ENCODE results near the gene CKAP5.
"Not testable (repeated sequence)": the region's sequence is repeated elsewhere in the genome, so short reads cannot be mapped to it uniquely, and the experiment has no call there.

Gene CKAP5

DNA sequence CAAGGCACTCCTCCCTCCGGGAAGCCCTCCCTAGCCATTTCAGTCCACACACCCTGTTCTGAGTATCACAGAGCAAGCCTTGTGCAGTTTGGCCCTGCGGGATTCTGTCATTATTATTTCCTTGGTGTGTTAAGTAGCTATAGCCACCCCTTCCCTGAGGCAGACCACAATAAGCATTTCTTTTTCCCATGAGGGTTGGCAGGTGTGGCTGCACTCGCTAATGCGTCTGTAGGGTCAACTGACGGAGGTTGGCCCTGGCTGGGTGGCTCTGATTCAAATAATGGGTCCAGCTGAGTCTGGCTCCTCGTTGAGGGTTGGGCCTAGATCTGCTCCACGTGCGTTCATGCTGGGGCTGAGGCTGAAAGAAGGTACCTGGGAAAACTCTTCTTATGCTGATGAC, 122.0 kb downstream of the CKAP5 start:
- no peak for DNase-seq

GRCh38 chr11:46723359-46723680, 122.8 kb downstream of the CKAP5 start:
- no peak for DNase-seq

- no peak for DNase-seq
These were observed 123.3 kb downstream of the CKAP5 start for GRCh38 chr11:46722566-46723358.

GRCh38 chr11:46721286-46721685, 124.8 kb downstream of the CKAP5 start:
- DNase-seq: no peak

DNA sequence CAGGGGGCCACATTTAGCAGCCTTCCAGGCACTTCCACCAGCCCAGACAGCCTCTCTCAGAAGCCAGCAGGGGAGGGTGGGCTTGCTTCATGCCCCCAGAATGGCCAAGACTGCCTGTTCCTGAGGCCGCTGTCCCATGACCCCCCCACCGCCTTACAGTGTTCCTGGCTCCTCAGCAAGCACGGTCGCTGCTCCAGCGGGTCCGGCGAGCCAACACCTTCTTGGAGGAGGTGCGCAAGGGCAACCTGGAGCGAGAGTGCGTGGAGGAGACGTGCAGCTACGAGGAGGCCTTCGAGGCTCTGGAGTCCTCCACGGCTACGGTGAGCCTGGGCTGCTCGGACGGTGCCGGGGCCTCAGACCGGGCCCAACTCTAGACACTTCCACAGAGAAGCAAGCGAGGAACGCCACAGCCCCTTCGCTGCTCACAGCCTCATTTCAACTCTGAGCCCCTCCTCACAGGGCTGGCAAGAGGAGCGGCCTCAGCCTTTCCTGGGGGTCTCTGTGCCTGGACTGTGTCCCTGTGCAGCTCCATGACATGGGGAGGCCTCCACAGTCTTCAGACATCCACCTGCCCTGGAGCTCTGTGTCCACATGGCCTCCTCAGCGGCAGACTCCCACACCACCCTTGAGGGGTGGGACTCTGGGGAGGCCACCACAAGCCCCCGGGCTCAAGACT, 126.4 kb downstream of the CKAP5 start:
- DNase-seq: no peak

DNA sequence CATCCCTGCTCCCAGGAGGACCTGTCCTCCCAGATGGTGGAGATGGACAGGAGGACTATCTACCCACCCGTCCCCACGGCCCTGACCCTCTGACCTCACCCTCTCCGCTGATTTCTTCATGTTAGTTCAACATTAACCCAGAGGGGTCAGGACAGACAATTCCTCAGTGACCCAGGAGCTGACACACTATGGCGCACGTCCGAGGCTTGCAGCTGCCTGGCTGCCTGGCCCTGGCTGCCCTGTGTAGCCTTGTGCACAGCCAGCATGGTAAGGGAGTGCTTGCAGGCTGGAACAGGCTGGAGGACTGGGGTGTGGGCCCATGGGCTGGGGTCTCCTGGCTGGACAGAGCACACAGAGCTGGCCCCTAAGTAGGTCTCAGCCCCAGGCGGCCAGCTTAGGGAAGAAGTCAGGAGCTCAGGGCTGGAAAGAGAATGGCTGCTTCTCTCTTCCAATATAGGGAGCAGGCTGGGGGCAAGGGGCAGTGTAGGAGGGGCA, 127.0 kb downstream of the CKAP5 start, which contains the start of gene F2:
Gene F2, plus strand, starts transcription at position 166 of the 495 bp plus-strand sequence. Its CDS starts 23 bp downstream, at position 189.
- DNase-seq: no peak

DNA sequence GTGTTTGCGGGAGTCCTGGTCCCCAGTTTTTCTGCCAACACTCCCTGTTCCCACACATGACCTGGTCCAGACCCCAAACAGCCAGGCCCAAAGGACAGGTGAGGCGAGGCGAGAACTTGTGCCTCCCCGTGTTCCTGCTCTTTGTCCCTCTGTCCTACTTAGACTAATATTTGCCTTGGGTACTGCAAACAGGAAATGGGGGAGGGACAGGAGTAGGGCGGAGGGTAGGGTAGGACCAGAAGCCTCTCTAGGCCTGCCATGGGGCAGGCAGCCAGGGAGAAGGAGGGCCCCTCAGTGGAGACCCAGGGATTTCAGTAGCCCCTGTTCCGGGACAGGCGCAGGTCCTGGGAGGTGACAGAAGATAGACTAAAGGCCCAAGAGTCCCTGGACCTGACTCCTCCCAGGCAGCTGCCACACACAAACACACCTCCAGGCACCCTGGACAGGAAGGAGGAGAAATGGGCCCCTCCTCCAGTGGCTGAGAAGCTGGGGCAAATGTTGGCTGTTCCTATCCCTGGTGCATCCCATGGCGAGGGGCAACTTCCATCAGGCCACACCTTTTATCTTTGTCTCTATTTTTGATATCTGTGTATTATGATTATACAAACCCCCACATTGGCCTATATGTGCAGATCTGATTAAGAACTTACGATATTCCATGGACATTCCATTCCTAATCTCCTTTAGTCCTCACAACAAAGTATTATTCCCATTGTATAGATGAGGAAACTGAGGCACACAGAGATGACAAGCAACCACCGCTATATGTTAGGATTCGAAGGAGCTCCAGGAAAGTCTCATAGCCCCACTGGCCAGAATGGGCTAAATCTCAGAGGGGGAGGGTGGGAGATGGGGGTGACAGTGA, 127.7 kb downstream of the CKAP5 start:
- no peak for DNase-seq

DNA sequence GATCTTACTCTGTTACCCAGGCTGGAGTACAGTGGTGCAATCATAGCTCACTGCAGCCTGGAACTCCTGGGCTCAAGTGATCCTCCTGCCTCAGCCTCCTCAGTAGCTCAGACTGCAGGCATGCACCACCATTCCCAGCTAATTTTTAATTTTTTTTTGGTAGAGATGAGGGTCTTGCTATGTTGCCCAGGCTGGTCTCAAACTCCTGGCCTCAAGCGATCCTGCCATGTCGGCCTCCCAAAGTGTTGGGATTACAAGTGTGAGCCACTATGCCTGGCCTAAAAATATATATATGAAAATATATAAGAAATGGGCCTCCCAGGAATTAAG, 128.3 kb downstream of the CKAP5 start:
- DNase-seq: not testable (repeated sequence)

DNA sequence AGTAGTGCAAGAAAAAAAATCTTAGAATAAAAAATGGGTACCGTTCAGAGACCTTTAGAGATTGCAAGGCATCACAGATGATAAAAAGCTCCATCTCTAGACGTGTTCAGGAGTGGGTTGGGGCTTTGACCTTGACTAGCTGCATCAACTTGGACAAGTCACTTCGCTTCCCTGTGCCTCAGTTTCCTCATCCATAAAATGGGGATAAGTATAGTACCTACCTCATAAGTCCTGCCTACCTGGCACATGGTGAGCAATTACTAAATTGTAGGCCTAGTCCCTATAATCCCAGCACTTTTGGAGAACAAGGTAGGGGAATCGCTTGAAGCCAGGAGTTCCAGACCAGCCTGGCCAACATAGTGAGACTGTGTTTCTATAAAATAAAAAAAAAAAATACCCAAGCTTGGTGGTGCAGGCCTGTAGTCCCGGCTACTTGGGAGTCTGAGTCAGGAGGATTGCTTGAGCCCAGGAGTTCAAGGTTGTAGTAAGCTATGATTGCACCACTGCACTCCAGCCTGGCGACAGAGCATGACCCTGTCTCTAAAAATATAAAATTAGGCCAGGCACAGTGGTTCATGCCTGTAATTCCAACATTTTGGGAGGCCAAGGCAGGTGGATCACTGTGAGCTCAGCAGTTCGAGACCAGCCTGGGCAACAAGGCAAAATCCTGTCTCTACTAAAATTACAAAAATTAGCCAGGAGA, 133.1 kb downstream of the CKAP5 start:
- DNase-seq: no peak

GRCh38 chr11:46711303-46711702, 134.8 kb downstream of the CKAP5 start:
- DNase-seq: no peak

DNA sequence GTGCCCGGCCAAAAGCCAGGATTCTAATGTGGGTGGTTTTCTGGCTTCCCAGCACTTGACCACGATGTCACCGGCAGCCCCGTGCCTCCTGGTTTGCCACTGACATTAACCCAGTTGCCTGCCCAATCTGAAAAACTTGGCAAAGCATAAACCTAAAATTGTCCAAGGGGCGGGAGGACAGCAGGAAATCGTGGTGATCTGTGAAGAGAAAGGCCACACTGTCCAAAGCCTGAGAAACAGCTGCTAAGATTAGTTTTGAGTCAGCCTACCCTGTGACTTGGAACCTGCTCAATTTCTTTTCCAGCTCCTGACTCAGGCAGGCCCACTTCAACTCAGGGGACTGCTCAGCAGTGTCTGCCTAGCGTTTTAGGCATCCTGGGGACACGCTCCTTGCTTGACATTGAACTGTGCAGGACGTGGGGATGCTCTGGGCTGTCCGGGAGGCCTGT, 135.2 kb downstream of the CKAP5 start:
- no peak for DNase-seq

GRCh38 chr11:46709351-46709750, 136.7 kb downstream of the CKAP5 start:
- not testable (repeated sequence) for DNase-seq

DNA sequence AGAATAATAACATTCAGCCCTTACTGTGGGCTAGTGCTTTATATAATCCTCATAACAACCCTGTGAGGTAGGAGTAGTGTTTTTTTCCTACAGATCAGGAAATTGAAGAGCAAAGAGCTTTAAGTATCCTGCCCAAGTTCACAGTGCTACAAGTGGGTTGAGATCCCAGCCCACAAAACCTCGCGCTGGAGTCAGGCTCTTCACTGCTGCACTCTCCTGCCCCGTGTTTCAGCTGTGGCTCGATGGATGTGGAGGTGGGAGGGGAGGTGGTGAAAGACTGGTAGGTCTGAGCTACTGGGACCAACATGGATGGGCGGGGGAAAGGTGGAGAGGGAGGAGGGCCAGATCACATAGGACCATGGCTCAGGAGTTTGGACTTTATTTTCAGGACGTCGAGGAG, 139.2 kb downstream of the CKAP5 start:
- DNase-seq: no peak

DNA sequence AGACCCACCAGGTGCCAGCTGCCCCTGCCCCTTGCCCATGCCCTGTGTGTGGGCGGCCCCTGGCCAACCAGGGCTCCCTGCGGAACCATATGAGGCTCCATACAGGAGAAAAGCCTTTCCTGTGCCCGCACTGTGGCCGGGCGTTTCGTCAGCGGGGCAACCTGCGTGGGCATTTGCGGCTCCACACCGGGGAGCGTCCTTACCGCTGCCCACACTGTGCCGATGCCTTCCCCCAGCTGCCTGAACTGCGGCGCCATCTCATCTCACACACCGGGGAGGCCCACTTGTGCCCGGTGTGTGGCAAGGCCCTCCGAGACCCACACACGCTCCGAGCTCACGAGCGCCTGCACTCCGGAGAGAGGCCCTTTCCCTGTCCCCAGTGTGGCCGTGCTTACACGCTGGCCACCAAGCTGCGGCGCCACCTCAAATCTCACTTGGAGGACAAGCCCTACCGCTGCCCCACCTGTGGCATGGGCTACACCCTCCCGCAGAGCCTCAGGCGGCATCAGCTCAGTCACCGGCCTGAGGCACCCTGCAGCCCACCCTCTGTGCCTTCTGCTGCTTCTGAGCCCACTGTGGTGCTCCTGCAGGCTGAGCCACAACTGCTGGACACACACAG, 140.9 kb downstream of the CKAP5 start:
- no peak for DNase-seq

GRCh38 chr11:46701078-46701654, 144.9 kb downstream of the CKAP5 start:
- no peak for DNase-seq

DNA sequence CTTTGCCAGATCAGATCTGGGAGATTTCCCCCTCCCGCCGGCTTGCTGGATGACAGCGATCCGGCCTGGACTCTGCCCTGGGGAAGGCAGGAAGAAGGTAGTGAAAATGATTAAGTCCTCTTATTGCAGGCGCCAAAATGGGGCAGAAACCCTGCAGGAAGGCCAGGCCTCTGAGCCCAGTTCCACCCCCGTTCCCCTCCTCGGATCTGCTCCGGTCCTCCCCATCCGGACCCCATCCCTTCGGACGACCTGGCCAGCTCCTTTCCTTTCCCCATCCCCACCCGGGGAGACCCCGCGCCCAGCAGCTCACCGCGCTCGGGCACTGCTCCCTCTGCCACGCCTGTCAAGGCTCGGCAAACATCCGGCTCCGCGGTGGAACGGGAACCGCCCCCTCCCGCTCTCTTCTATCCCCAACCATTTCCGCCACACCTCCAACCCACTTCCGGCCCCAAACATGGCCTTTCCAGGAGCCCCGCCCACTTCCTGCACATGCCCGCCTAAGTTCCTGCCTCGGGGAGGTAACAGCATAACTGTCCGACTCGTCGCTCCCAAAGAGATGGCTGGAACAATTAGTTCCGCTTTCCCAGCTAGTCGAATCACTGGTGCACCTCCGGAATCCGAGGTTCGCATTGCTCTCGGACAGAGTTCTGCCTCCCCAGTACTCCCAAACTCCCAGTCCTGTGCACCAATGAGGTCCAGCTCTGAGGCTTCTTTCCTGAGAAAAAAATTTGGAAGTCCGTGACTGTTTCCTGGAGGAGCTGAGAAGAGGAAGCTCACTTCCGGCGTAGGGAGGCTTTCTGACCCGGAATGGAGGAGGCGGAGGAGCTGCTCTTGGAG, 145.6 kb downstream of the CKAP5 start, which contains the start of the genes ARHGAP1 and ZNF408:
Gene ARHGAP1, minus strand, starts transcription at position 379 of the 837 bp plus-strand sequence. CDS start 4,512 bp downstream, outside the sequence.
Gene ZNF408, plus strand, starts transcription at position 791 of the 837 bp plus-strand sequence. Its CDS starts 17 bp downstream, at position 808.
- peak; percentile 88 for DNase-seq

GRCh38 chr11:46698597-46698996, 147.5 kb downstream of the CKAP5 start:
- no peak for DNase-seq

GRCh38 chr11:46697723-46698122, 148.4 kb downstream of the CKAP5 start:
- DNase-seq: no peak

GRCh38 chr11:46697303-46697702, 148.8 kb downstream of the CKAP5 start:
- DNase-seq: no peak

DNA sequence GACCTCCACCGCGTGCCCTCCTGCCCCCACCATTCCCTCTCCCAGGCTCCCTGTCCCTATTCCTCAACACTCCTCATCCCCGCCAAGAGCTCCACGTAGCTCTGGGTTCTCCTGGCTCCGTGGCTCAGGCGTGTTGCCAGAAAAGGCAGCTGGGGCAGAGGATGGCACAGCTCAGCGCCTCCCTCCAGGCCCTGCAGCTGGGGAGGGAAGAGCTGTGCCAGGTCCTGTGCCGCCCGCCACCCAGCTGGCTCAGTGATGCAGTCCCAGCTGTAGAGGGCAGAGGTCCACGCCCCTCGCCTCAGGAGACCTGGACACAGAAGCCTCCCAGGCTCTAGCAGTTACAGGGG, 149.9 kb downstream of the CKAP5 start:
- no peak for DNase-seq

Measured in SIG-M5 (cell line).